Nephron (organoid): ENCODE results near the gene NDUFAF2.
A peak's percentile ranks its signal among the peaks of the same experiment; 100 is the strongest.

Source experiments
- H3K27ac Mint-ChIP-seq, 3 experiments: 2 replicates each; pipeline ENCODE4 v1.8.0; 2020; ENCODE audit warnings: mixed read lengths in 3 of 3, mild to moderate bottlenecking in 2 of 3, moderate library complexity in 1 of 3
- H3K27me3 Mint-ChIP-seq: 2 replicates; pipeline ENCODE4 v1.8.0; 2021; ENCODE audit warnings: low read depth, mild to moderate bottlenecking, moderate library complexity, mixed read lengths
- H3K36me3 Mint-ChIP-seq: 2 replicates; pipeline ENCODE4 v1.8.0; 2020; ENCODE audit warnings: low read depth, mixed read lengths
- H3K4me1 Mint-ChIP-seq: 2 replicates; pipeline ENCODE4 v1.8.0; 2020; ENCODE audit warnings: mixed read lengths
- H3K4me3 Mint-ChIP-seq, 3 experiments: 2 replicates each; pipeline ENCODE4 v1.8.0; 2020; ENCODE audit warnings: mild to moderate bottlenecking in 3 of 3, mixed read lengths in 3 of 3, moderate library complexity in 2 of 3
- H3K9me3 Mint-ChIP-seq: 2 replicates; pipeline ENCODE4 v1.8.0; 2020; ENCODE audit warnings: mixed read lengths
- CTCF ChIP-seq, 3 experiments: fragments of 200-600 bp; sonication (generic); IDR thresholded peaks; one replicate each; pipeline ENCODE4 v1.5.0; 2021; ENCODE audit warnings: antibody characterized with exemption in 3 of 3; ENCODE audit not compliant: unreplicated experiment in 3 of 3

The NDUFAF2 gene

GRCh38 chr5:61132559-61132958 is 187.6 kb downstream of the NDUFAF2 start:
- Mint-ChIP-seq H3K27me3 (no peaks in the 10 kb centered on the region), H3K9me3 (no peaks in the 10 kb centered on the region)

GRCh38 chr5:61137835-61138234 is 192.8 kb downstream of the NDUFAF2 start:
- H3K27me3 Mint-ChIP-seq = no peaks in the 10 kb centered on the region
- peak overlapping the region in 2 of 3 experiments; percentile 8 to 85 for H3K27ac Mint-ChIP-seq
- H3K4me3 Mint-ChIP-seq = no peak overlapping the region
- no peaks in the 10 kb centered on the region for H3K36me3 Mint-ChIP-seq
- no peaks in the 10 kb centered on the region for H3K9me3 Mint-ChIP-seq
- no peak for TF ChIP-seq CTCF (IDR thresholded peaks at IDR 0.05; ENCODE audit: unreplicated experiment in 3 of 3)
- peaks cover 13% of the 10 kb centered on the region for H3K4me1 Mint-ChIP-seq

More at GRCh38 chr5:61132559-61132958, 187.6 kb downstream of the NDUFAF2 start:
- H3K4me1 Mint-ChIP-seq = no peaks in the 10 kb centered on the region
- H3K36me3 Mint-ChIP-seq = no peaks in the 10 kb centered on the region
- H3K27ac Mint-ChIP-seq = no peak overlapping the region
- no peak for TF ChIP-seq CTCF (IDR thresholded peaks at IDR 0.05; ENCODE audit: unreplicated experiment in 3 of 3)
- H3K4me3 Mint-ChIP-seq = no peak overlapping the region

- no peaks in the 10 kb centered on the region for H3K36me3 Mint-ChIP-seq
- H3K9me3 Mint-ChIP-seq = no peaks in the 10 kb centered on the region
- no peak overlapping the region for H3K4me3 Mint-ChIP-seq
- peak overlapping the region; percentile 37 to 85 (median 66) for H3K27ac Mint-ChIP-seq
- peak in 1 of 3 experiments; percentile 9 for TF ChIP-seq CTCF (IDR thresholded peaks at IDR 0.05; ENCODE audit: unreplicated experiment in 3 of 3)
- H3K27me3 Mint-ChIP-seq = no peaks in the 10 kb centered on the region
- H3K4me1 Mint-ChIP-seq = peaks cover 13% of the 10 kb centered on the region
Measured at GRCh38 chr5:61139094-61139873, 194.3 kb downstream of the NDUFAF2 start.

- no peak for TF ChIP-seq CTCF (IDR thresholded peaks at IDR 0.05; ENCODE audit: unreplicated experiment in 3 of 3)
- H3K27me3 Mint-ChIP-seq = no peaks in the 10 kb centered on the region
- peaks cover 13% of the 10 kb centered on the region for H3K4me1 Mint-ChIP-seq
- no peak overlapping the region for H3K4me3 Mint-ChIP-seq
- H3K36me3 Mint-ChIP-seq = no peaks in the 10 kb centered on the region
- no peaks in the 10 kb centered on the region for H3K9me3 Mint-ChIP-seq
- peak overlapping the region in 2 of 3 experiments; percentile 41 to 57 for H3K27ac Mint-ChIP-seq
Measured at GRCh38 chr5:61139931-61140330, 194.9 kb downstream of the NDUFAF2 start.

- Mint-ChIP-seq H3K27ac (peak overlapping the region; percentile 75 to 89 (median 87)), H3K27me3 (no peaks in the 10 kb centered on the region), H3K4me3 (no peak overlapping the region), H3K4me1 (peaks cover 13% of the 10 kb centered on the region), H3K9me3 (peaks cover 4% of the 10 kb centered on the region), H3K36me3 (no peaks in the 10 kb centered on the region)
- no peak for TF ChIP-seq CTCF (IDR thresholded peaks at IDR 0.05; ENCODE audit: unreplicated experiment in 3 of 3)
Measured at GRCh38 chr5:61141801-61142200, 196.8 kb downstream of the NDUFAF2 start.

- TF ChIP-seq CTCF (IDR thresholded peaks at IDR 0.05; ENCODE audit: unreplicated experiment in 3 of 3) = no peak
- H3K9me3 Mint-ChIP-seq = peaks cover 5% of the 10 kb centered on the region
- peaks cover 13% of the 10 kb centered on the region for H3K4me1 Mint-ChIP-seq
- H3K4me3 Mint-ChIP-seq = no peak overlapping the region
- no peaks in the 10 kb centered on the region for H3K36me3 Mint-ChIP-seq
- peak overlapping the region; percentile 77 to 89 (median 87) for H3K27ac Mint-ChIP-seq
- no peaks in the 10 kb centered on the region for H3K27me3 Mint-ChIP-seq
Measured at GRCh38 chr5:61142391-61142790, 197.4 kb downstream of the NDUFAF2 start.
